IMR-90 (cell line): ENCODE measurements around the gene RPLP1. TPM values are rescaled to one million over a fixed set of nuclear protein-coding genes. Genes with fewer than 3 reads are reported as not detected.

Source experiments
- ATAC-seq: fragments of 200-7000 bp; cut with Tn5 transposase; 2 replicates; pipeline ENCODE4 v1.9.1; 2020; ENCODE audit warnings: low read depth, mild to moderate bottlenecking, moderate library complexity
- BruUV-seq: library from RNA; stranded (reverse); fragments of 400-500 nt; replicated peaks from 2 replicates; lab custom pipeline; 2021; lab: Mats Ljungman, UMichigan
- CTCF ChIA-PET: fragments of 300-600 bp; formaldehyde crosslinking; extraction: SDS; loops from one replicate; lab custom pipeline; 2021; ENCODE audit warnings: antibody characterized with exemption; lab: Yijun Ruan, JAX
- POLR2A ChIA-PET: fragments of 300-600 bp; sonication (Branson Sonifier 250); formaldehyde crosslinking; loops from one replicate; lab custom pipeline; 2022; ENCODE audit warnings: antibody characterized with exemption; ENCODE audit not compliant: unreplicated experiment; lab: Charles Lee
- DNase-seq: peaks from one replicate; pipeline ENCODE4 v3.0.0; 2013
- H2AFZ ChIP-seq: replicated peaks from 2 replicates; pipeline ENCODE3; 2013; ENCODE audit warnings: low read length, mild to moderate bottlenecking; ENCODE audit not compliant: poor library complexity
- H2AK5ac ChIP-seq: 2 replicates; pipeline ENCODE4 v1.6.1; 2013; ENCODE audit warnings: low read depth, low read length, inconsistent platforms
- H2AK9ac ChIP-seq: replicated peaks from 2 replicates; pipeline ENCODE3; 2013; ENCODE audit warnings: mild to moderate bottlenecking, low read depth, low read length, moderate library complexity; ENCODE audit not compliant: poor library complexity
- H2BK120ac ChIP-seq: 2 replicates; pipeline ENCODE4 v1.6.1; 2013; ENCODE audit warnings: low read depth, low read length, inconsistent platforms
- H2BK15ac ChIP-seq: 3 replicates; pipeline ENCODE4 v1.6.1; 2013; ENCODE audit warnings: low read depth, low read length, inconsistent platforms
- H2BK20ac ChIP-seq: 2 replicates; pipeline ENCODE4 v1.6.1; 2013; ENCODE audit warnings: low read depth, mild to moderate bottlenecking, inconsistent platforms, low read length, moderate library complexity
- H2BK5ac ChIP-seq: 2 replicates; pipeline ENCODE4 v1.6.1; 2013; ENCODE audit warnings: mild to moderate bottlenecking, low read depth, low read length, inconsistent platforms; ENCODE audit not compliant: poor library complexity, severe bottlenecking
- H3K14ac ChIP-seq: replicated peaks from 2 replicates; pipeline ENCODE4 v1.6.1; 2013; ENCODE audit warnings: low read depth, low read length, inconsistent platforms
- H3K18ac ChIP-seq: 2 replicates; pipeline ENCODE4 v1.6.1; 2013; ENCODE audit warnings: low read depth, low read length, control low read depth
- H3K23ac ChIP-seq: 2 replicates; pipeline ENCODE4 v1.6.1; 2013; ENCODE audit warnings: low read depth, low read length, inconsistent platforms
- H3K27ac ChIP-seq: 2 replicates; pipeline ENCODE4 v1.5.1; 2013; ENCODE audit warnings: mild to moderate bottlenecking, control low read depth, low read length; ENCODE audit not compliant: insufficient read depth
- H3K27me3 ChIP-seq: 2 replicates; pipeline ENCODE4 v1.6.1; 2013; ENCODE audit warnings: low read length; ENCODE audit not compliant: control insufficient read depth, insufficient read depth
- H3K36me3 ChIP-seq: 2 replicates; pipeline ENCODE4 v1.6.1; 2013; ENCODE audit warnings: low read length, mixed read lengths; ENCODE audit not compliant: control insufficient read depth, insufficient read depth
- H3K4ac ChIP-seq: 2 replicates; pipeline ENCODE4 v1.6.1; 2013; ENCODE audit warnings: low read depth, low read length, inconsistent platforms
- H3K4me1 ChIP-seq: 2 replicates; pipeline ENCODE4 v1.6.1; 2013; ENCODE audit warnings: low read length, mixed read lengths; ENCODE audit not compliant: control insufficient read depth, insufficient read depth
- H3K4me2 ChIP-seq: 2 replicates; pipeline ENCODE4 v1.6.1; 2013; ENCODE audit warnings: low read depth, mild to moderate bottlenecking, control low read depth, low read length, moderate library complexity
- H3K4me3 ChIP-seq: 2 replicates; pipeline ENCODE4 v1.5.1; 2013; ENCODE audit warnings: low read depth, mild to moderate bottlenecking, control low read depth, low read length, moderate library complexity; ENCODE audit not compliant: insufficient read depth
- H3K56ac ChIP-seq: 2 replicates; pipeline ENCODE4 v1.6.1; 2013; ENCODE audit warnings: low read length, inconsistent platforms; ENCODE audit not compliant: insufficient read depth; ENCODE audit errors: extremely low read depth
- H3K79me1 ChIP-seq, 2 experiments: 2 replicates each; pipeline ENCODE4 v1.6.1; 2013; ENCODE audit warnings: low read length in 2 of 2, inconsistent platforms in 1 of 2, low read depth in 1 of 2
- H3K9ac ChIP-seq: 2 replicates; pipeline ENCODE4 v1.6.1; 2013; ENCODE audit warnings: low read depth, low read length, control low read depth
- H3K9me1 ChIP-seq: 2 replicates; pipeline ENCODE4 v1.6.1; 2013; ENCODE audit warnings: low read length, inconsistent platforms; ENCODE audit not compliant: insufficient read depth
- H3K9me3 ChIP-seq: 2 replicates; pipeline ENCODE4 v1.6.1; 2013; ENCODE audit warnings: low read length; ENCODE audit not compliant: control insufficient read depth, insufficient read depth
- H4K20me1 ChIP-seq: 2 replicates; pipeline ENCODE4 v1.6.1; 2013; ENCODE audit warnings: low read length, inconsistent platforms; ENCODE audit not compliant: insufficient read depth
- H4K5ac ChIP-seq: 2 replicates; pipeline ENCODE4 v1.6.1; 2013; ENCODE audit warnings: mild to moderate bottlenecking, low read depth, low read length, control low read depth
- H4K8ac ChIP-seq, 2 experiments: 2 replicates each; pipeline ENCODE4 v1.6.1; 2013; ENCODE audit warnings: low read depth in 2 of 2, low read length in 2 of 2, control low read depth in 1 of 2, inconsistent platforms in 1 of 2
- H4K91ac ChIP-seq: 2 replicates; pipeline ENCODE4 v1.6.1; 2013; ENCODE audit warnings: low read depth, low read length, inconsistent platforms; ENCODE audit not compliant: insufficient read depth
- BHLHE40 ChIP-seq: fragments of 150-350 bp; IDR thresholded peaks from 2 replicates; pipeline ENCODE4 v1.6.1; 2016; ENCODE audit warnings: mild to moderate bottlenecking, low read depth, low read length
- CEBPB ChIP-seq: IDR thresholded peaks from 2 replicates; pipeline ENCODE4 v1.6.1; 2012; ENCODE audit warnings: low read depth, low read length, improper control_type of control experiment
- CHD1 ChIP-seq: IDR thresholded peaks from 2 replicates; pipeline ENCODE4 v1.6.1; 2012; ENCODE audit warnings: low read depth, low read length, improper control_type of control experiment
- MAFK ChIP-seq: IDR thresholded peaks from 2 replicates; pipeline ENCODE4 v1.6.1; 2012; ENCODE audit warnings: low read depth, low read length, improper control_type of control experiment
- MAZ ChIP-seq: IDR thresholded peaks from 2 replicates; pipeline ENCODE4 v1.6.1; 2012; ENCODE audit warnings: low read depth, mild to moderate bottlenecking, low read length, improper control_type of control experiment, moderate library complexity, borderline replicate concordance
- MXI1 ChIP-seq: IDR thresholded peaks from 2 replicates; pipeline ENCODE4 v1.6.1; 2012; ENCODE audit warnings: low read depth, mild to moderate bottlenecking, low read length, moderate library complexity, borderline replicate concordance
- NFE2L2 ChIP-seq: fragments of 150-350 bp; IDR thresholded peaks from 2 replicates; pipeline ENCODE4 v1.6.1; 2016; ENCODE audit warnings: low read depth, mild to moderate bottlenecking, low read length
- RAD21 ChIP-seq: IDR thresholded peaks from 2 replicates; pipeline ENCODE4 v1.6.1; 2012; ENCODE audit warnings: low read length, improper control_type of control experiment
- RCOR1 ChIP-seq: IDR thresholded peaks from 2 replicates; pipeline ENCODE4 v1.6.1; 2012; ENCODE audit warnings: mild to moderate bottlenecking, low read length, improper control_type of control experiment; ENCODE audit not compliant: insufficient replicate concordance
- RFX5 ChIP-seq: IDR thresholded peaks from 2 replicates; pipeline ENCODE4 v1.8.0; 2012; ENCODE audit warnings: low read depth, mild to moderate bottlenecking, low read length, moderate library complexity
- WGBS, 2 experiments: methylation state at CpG; one replicate each; pipeline versions ENCODE4 v1.1.5 to v1.1.7; 2013; ENCODE audit warnings: missing lambda C conversion rate in 2 of 2; ENCODE audit not compliant: insufficient read length in 1 of 2; ENCODE audit errors: extremely low coverage in 2 of 2; 5-methylcytosine and 5-hydroxymethylcytosine counted together
- dilution Hi-C: fragments of 300-500 bp; cut with HindIII; formaldehyde crosslinking; loops from one replicate; pipeline ENCODE4 v1.14.3; 2018; ENCODE audit warnings: low sequenced_read_pairs; ENCODE audit not compliant: unreplicated experiment
- in situ Hi-C: fragments of 300-500 bp; cut with MboI; formaldehyde crosslinking; loops from 3 replicates; pipeline ENCODE4 v1.14.3; 2019; ENCODE audit warnings: low sequenced_read_pairs, inconsistent platforms, mixed read lengths
- intact Hi-C: fragments of 100-400 bp; cut with micrococcal nuclease; formaldehyde crosslinking; loops from 2 replicates; pipeline ENCODE4 v1.10.0; 2022
- polyA plus RNA-seq, 3 experiments: library from polyadenylated mRNA; depleted of rRNA; stranded (reverse); fragments of >200 nt; gene quantifications; 2 replicates each; pipeline ENCODE4 v1.2.3, GENCODE V29; 2012; ENCODE audit warnings: low replicate concordance in 1 of 3
- total RNA-seq: library from RNA; depleted of rRNA; stranded (reverse); fragments of >200 nt; gene quantifications from 2 replicates; pipeline ENCODE4 v1.2.3, GENCODE V29; 2012
- TF ChIP-seq, protein P1 (sequence below): conservative IDR thresholded peaks from 2 replicates; pipeline ENCODE4 v1.5.1; 2012; ENCODE audit warnings: mild to moderate bottlenecking, low read depth, low read length, improper control_type of control experiment
- TF ChIP-seq, protein P2 (sequence below): fragments of 150-350 bp; IDR thresholded peaks from 2 replicates; pipeline ENCODE4 v1.6.1; 2016; ENCODE audit warnings: low read depth, mild to moderate bottlenecking, low read length, moderate library complexity, borderline replicate concordance

The RPLP1 gene
- total and polyA plus RNA-seq, 2 of the 4 experiments (the other 2 are of a cell fraction), result 97.0 to 1,440 TPM

DNA sequence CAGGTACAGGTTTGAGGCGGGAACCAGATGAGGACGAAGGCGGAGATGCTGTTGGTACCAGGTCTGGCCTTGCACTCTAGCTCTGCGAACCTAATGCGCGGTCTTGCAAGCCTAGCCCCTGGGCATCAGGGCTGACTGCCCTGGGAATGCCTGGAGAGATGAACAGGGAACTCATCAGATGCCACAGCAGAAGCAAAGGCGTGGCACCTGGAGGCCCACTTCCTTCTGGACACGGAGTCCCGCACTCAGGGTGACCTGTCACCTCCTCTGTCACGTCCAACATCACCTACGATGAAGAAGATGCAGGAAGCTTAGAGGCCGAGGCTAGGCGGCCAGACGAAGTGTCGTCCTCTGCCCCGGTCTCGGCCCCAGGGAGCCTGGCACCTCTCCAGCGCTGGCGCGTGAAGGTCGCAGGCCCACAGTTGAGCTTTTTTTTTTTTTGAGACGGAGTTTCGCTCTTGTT is 9.4 kb downstream of the RPLP1 start (continued):
- TF ChIP-seq MXI1, result no peak

DNA sequence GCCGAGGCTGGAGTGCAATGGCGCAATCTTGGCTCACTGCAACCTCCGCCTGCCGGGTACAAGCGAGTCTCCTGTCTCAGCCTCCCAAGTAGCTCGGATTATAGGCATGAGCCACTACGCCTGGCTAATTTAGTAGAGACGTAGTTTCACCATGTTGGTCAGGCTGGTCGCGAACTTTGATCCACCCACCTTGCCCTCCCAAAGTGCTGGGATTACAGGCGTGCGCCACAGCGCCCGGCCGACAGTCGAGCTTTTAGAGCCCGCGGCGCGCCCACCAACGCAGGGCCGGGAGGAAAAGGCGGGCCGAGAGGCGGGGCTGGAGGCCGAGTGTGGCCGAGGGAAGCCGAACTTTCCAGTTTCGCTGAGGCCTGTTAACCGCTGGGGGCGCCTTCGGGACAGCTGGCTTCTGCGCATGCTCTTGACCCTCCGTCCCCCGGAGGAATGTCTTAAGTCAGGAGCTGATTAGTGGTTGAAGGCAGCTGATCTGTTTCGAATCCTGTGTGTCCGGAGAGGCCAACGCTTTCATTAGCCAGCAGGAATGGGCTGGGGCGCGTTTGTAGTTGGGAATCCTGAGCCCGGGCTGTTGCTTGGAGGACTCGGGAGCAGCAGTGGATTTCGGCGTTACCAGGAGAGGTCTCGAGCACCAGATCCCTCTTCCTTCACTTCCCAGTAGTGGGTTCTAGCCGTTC is 10.0 kb downstream of the RPLP1 start:
- Histone ChIP-seq H2AK5ac (peak overlapping the region; percentile 11; the same call in 1 of the 2 replicates), H3K18ac (peak overlapping the region; percentile 85), H4K8ac (peak overlapping the region; percentile 86 to 93), H3K9ac (peak overlapping the region; percentile 83), H3K9me3 (no peaks in the 10 kb centered on the region), H3K4me1 (peaks cover 10% of the 10 kb centered on the region), H3K79me1 (peaks cover 7 to 15% of the 10 kb centered on the region in 2 experiments), H4K5ac (peak overlapping the region; percentile 83), H3K27me3 (no peaks in the 10 kb centered on the region), H3K23ac (peak overlapping the region; percentile 80), H3K4me2 (peak overlapping the region; percentile 95), H3K4me3 (peak overlapping the region; percentile 51), H2AK9ac (peak overlapping the region; percentile 5), H2BK20ac (peak overlapping the region; percentile 11; the same call in 1 of the 2 replicates), H2BK120ac (peak overlapping the region; percentile 66), H2BK5ac (peak overlapping the region; percentile 74), H3K27ac (peak overlapping the region; percentile 80), H3K9me1 (peaks cover 14% of the 10 kb centered on the region), H2AFZ (peak overlapping the region; percentile 88), H3K14ac (peak overlapping the region; percentile 91), H3K56ac (peak overlapping the region; percentile 75), H3K4ac (peak overlapping the region; percentile 78), H2BK15ac (peak overlapping the region; percentile 82; the same call in 2 of the 3 replicates), H4K91ac (peak overlapping the region; percentile 70), H3K36me3 (0 out of 2 replicates have a peak, but pooled peaks cover 1% of the 10 kb centered on the region), H4K20me1 (peaks cover 5% of the 10 kb centered on the region)
- 4% methylated on average over 18 of the region's 46 CpGs; no CpG with 5 or more reads in 1 of the 2 experiments for WGBS, 2 experiments
- BruUV-seq, result no TSS peak
- DNase-seq (peak; percentile 99), ATAC-seq (peak; percentile 95)
- ChIA-PET CTCF (interaction anchor here (0.6 to 1.8 kb wide), 12 partner anchors 8 to 1260 kb away, joined by 3 to 11 read pairs (median 4); partner anchors contain the start of gene RPLP1), POLR2A (interaction anchor here (0.6 to 1.8 kb wide), 4 partner anchors 9 to 389 kb away, joined by 3 to 17 read pairs (median 4); partner anchors contain the start of gene RPLP1)
- dilution Hi-C loops, result no loop called here
- intact Hi-C loops, result no loop called here
- in situ Hi-C loops, result no loop called here
- TF ChIP-seq, protein P1, sequence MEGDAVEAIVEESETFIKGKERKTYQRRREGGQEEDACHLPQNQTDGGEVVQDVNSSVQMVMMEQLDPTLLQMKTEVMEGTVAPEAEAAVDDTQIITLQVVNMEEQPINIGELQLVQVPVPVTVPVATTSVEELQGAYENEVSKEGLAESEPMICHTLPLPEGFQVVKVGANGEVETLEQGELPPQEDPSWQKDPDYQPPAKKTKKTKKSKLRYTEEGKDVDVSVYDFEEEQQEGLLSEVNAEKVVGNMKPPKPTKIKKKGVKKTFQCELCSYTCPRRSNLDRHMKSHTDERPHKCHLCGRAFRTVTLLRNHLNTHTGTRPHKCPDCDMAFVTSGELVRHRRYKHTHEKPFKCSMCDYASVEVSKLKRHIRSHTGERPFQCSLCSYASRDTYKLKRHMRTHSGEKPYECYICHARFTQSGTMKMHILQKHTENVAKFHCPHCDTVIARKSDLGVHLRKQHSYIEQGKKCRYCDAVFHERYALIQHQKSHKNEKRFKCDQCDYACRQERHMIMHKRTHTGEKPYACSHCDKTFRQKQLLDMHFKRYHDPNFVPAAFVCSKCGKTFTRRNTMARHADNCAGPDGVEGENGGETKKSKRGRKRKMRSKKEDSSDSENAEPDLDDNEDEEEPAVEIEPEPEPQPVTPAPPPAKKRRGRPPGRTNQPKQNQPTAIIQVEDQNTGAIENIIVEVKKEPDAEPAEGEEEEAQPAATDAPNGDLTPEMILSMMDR, result peak; percentile 95
- TF ChIP-seq MAZ (peak; percentile 69; the same call in 1 of the 2 replicates), RAD21 (no peak), MXI1 (0 out of 2 replicates have a peak, but pooled peaks have one; percentile 30), NFE2L2 (no peak), MAFK (peak; percentile 39), CEBPB (peak; percentile 64; the same call in 1 of the 2 replicates), BHLHE40 (no peak), RCOR1 (no peak), RFX5 (no peak), CHD1 (no peak)
- TF ChIP-seq, protein P2, sequence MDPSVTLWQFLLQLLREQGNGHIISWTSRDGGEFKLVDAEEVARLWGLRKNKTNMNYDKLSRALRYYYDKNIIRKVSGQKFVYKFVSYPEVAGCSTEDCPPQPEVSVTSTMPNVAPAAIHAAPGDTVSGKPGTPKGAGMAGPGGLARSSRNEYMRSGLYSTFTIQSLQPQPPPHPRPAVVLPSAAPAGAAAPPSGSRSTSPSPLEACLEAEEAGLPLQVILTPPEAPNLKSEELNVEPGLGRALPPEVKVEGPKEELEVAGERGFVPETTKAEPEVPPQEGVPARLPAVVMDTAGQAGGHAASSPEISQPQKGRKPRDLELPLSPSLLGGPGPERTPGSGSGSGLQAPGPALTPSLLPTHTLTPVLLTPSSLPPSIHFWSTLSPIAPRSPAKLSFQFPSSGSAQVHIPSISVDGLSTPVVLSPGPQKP, result no peak
